ENCODE data around the gene CDK18.
"Not testable (repeated sequence)": the region's sequence is repeated elsewhere in the genome, so short reads cannot be mapped to it uniquely, and the experiment has no call there.

Gene CDK18

GRCh38 chr1:205504311-205505075 is at the start of gene CDK18:
Gene CDK18 (plus strand): TSS chr1:205504669. CDS start chr1:205523168, 18,499 bp downstream.
- peak; percentile 67 for DNase-seq

GRCh38 chr1:205454903-205455335 is 49.5 kb upstream of the CDK18 start:
- no peak for DNase-seq

GRCh38 chr1:205455581-205456382 is 48.7 kb upstream of the CDK18 start, which contains the start of gene BLACAT1:
Gene BLACAT1 (minus strand): TSS chr1:205456045.
- no peak for DNase-seq

- DNase-seq, result no peak
These were observed 48.0 kb upstream of the CDK18 start for GRCh38 chr1:205456383-205456867.

GRCh38 chr1:205456868-205457745 is 47.4 kb upstream of the CDK18 start:
- no peak for DNase-seq

- no peak for DNase-seq
These were observed 45.5 kb upstream of the CDK18 start for GRCh38 chr1:205458777-205459566.

GRCh38 chr1:205465392-205465791 is 39.1 kb upstream of the CDK18 start:
- DNase-seq, result no peak

- DNase-seq, result no peak
These were observed 37.8 kb upstream of the CDK18 start for GRCh38 chr1:205466595-205467220.

- no peak for DNase-seq
These were observed 34.3 kb upstream of the CDK18 start for GRCh38 chr1:205470131-205470530.

GRCh38 chr1:205472737-205473441 is 31.6 kb upstream of the CDK18 start:
- no peak for DNase-seq

GRCh38 chr1:205473475-205473874 is 31.0 kb upstream of the CDK18 start:
- DNase-seq, result no peak

- no peak for DNase-seq
These were observed 30.5 kb upstream of the CDK18 start for GRCh38 chr1:205473966-205474365.

GRCh38 chr1:205474571-205474970 is 29.9 kb upstream of the CDK18 start:
- no peak for DNase-seq

GRCh38 chr1:205475855-205476254 is 28.6 kb upstream of the CDK18 start:
- no peak for DNase-seq

GRCh38 chr1:205476648-205477047 is 27.8 kb upstream of the CDK18 start:
- DNase-seq, result no peak

GRCh38 chr1:205477121-205477758 is 27.2 kb upstream of the CDK18 start:
- DNase-seq, result no peak

GRCh38 chr1:205477759-205478247 is 26.7 kb upstream of the CDK18 start:
- DNase-seq, result no peak

- DNase-seq, result not testable (repeated sequence)
These were observed 25.5 kb upstream of the CDK18 start for GRCh38 chr1:205478985-205479384.

- DNase-seq, result no peak
These were observed 24.0 kb upstream of the CDK18 start for GRCh38 chr1:205480349-205480985.

GRCh38 chr1:205481218-205481617 is 23.3 kb upstream of the CDK18 start:
- DNase-seq, result no peak
